HG03108 (cell line): ENCODE measurements around the gene ST8SIA2.

Experiments
- ATAC-seq: cut with Tn5 transposase; IDR thresholded peaks from one replicate; pipeline ENCODE4 v1.9.1; 2021; ENCODE audit warnings: moderate library complexity; ENCODE audit not compliant: unreplicated experiment

Gene ST8SIA2

DNA sequence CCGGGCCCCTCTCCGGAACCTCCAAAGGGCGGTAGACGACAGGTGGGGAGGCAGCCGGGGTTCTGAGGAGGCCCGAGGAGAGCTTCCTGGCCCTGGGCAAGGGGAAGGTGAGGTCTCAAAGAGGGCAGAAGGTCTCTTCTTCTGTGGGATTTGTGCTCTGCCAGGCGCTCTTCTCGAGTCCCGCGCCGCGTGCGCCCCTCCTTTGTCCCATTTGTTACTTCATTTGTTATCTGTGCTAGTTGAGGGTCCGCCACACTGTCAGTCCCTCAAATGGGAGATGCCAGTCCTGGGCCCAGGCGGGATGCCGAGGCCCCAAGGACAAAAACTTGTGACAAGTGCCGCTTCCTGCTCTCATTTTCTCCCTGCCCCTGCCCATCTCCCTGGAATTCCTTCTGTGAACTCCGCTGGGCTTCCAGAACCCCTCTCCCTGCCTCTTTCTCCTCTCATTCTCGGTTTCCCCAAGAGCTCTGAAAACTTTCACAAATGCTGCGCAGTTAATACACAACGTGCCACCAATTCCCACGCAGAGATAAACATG, 1.5 kb downstream of the ST8SIA2 start:
- ATAC-seq, result no peak

DNA sequence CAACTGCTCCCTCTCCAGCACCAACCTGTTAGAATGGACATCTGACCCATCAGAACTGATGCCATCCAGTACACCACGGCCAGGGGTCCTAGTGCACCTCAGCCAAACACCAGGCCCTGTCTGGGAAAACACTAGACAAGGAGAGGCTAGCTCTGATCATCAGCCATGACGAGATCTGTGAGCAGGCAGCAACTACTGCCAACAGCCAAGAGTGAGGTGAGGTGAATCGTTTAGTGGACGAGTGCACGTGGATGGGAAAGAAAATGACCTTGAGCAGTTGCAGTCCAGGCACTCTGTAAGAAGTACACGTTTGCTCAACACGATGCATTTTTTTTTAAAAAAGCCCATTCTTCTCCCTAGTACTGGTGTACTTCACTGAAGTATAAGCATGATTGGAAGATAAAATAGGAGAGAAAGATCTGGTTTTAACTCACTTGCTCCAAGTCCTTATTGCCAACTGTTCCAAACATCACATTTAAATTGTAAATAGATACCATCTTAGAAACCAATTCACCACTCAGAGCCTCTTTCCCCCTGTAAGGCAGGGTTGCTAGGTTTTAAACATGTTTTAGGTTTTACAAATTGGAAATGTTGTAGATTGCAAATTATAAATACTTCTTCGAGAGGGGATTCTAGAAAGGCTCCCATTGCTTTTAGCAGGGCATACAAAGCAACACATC, 5.7 kb downstream of the ST8SIA2 start:
- no peak for ATAC-seq

DNA sequence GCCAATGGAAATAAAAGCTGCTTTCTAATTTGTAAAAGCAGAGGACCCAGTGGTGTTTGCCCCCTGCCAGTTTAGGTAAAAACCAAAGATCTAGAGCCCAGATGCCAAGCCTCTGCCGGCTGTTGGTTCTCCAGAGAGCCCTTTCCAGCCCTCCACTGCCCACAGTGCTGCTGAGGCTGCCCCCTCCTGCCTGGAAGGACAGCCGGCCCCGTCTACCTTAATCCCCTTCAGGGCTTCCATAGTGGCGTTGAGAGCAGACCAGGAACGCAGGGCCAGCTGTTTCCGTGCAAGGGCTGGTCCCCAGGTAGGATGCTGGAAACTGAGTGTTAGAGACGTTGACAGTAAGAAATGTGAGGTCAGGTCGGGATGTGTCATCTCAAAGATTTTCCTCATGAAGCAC, 6.9 kb downstream of the ST8SIA2 start:
- ATAC-seq, result no peak

DNA sequence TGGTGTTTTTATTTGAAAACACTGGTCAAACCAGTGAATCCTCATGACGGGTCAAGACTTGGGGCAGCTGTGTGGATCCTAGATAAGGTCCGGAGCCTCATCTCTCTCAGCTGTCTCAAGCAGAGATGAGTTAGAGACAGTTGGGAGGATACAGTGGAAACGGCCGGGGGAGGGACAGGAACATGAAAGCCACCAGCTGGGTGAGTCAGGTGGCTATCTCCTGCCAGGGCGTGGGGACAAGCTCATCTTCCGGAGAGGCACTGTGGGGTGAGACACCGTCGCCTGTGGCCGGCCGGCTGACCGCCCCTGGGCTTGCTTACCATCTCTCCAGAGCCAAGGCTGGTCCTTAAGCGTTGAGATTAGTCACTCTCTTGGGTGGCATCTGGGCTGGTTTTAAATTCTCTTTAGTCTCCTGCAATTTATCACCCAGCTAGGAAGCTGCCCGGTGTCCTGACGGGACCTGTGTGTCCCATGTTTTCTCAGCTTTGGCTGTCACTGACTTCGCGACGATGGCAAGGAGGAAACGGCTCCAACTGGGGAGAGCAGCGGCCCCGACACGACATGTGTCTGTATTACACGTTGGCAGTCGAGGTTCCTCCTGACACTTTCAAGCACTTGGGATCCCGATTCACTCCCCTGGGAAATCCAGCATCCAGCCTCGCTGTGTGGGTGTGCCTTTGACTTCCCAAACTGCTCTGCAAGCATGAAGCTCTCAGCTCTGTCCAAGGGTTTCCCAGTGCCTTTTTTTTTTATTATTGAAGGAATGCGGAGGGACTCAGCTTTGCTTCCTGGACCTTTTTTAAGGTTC, 7.5 kb downstream of the ST8SIA2 start:
- no peak for ATAC-seq

DNA sequence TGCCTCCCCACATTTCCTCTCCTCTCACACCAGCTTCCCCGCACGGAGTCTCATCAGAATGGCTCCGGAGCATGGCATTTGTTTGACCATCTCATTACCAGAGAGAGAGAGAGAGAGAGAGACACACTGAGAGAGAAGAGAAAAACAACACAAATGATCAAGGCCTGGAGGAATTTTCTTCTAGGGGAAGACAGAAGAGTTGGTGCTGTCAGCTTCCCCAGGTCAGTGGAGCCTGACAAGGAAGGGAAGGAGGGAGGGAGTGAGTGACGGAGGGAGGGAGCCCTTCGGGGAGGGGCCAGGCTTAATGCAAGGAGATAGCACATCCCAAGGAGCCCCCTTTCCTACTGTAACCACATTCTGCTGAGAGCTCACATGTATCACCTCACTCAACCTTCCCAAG, 9.1 kb downstream of the ST8SIA2 start:
- no peak for ATAC-seq

DNA sequence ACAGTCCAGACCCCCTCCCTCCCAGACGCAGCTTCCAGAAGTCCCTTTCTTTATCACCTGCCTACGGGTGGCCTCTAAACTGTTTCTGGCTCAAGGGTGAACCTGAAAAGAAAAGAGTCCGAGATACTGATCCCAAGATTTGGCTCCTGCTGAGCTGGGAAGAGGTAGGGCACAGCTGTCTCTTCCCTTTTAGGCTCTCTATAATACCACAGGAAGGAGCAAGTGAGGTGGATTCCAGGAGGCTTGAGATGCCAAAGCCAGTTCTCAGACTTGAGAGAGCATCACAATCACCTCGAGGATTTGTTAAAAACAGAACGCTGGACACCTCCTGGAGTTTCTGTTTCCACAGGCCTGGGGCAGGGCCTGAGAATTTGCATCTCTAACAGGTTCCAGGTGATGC, 12.3 kb downstream of the ST8SIA2 start:
- ATAC-seq, result no peak

DNA sequence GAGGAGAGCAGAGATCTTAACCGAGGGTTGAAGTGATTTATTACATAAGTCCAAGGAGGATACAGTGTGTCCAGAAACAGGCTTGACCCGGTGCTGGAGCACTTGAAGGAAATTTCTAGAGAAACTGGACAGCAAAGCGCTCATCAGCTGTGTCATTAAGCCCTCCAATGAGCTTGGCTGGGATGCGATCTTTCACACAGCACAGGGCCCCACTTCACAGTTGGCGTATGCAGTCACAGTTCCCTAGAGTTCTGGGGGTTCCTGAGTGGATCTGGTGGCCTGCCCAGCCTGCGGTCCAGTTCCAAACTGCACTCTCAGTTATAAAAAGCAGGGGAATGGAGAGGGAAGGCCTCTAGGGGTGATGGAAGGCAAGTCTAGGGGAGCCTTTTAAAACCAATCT, 13.6 kb downstream of the ST8SIA2 start:
- no peak for ATAC-seq

DNA sequence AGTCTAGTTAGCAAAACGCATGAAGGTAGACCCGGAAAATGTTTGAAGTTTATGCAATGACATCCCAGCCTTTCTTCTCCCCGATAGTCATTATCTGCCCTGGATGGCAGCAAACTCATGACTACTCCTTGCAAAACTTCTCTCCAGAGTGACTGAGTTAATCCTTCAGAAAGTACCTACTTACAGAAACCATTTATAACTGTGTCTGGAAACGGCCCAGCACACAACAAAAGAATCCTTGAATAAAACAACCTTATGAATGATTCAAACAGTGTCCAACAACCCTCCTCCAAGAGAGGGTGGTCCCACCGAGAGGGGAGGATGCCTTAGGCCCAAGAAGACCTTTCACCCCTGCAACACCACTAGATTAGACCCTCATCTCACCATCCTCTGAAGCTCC, 14.2 kb downstream of the ST8SIA2 start:
- ATAC-seq, result no peak

DNA sequence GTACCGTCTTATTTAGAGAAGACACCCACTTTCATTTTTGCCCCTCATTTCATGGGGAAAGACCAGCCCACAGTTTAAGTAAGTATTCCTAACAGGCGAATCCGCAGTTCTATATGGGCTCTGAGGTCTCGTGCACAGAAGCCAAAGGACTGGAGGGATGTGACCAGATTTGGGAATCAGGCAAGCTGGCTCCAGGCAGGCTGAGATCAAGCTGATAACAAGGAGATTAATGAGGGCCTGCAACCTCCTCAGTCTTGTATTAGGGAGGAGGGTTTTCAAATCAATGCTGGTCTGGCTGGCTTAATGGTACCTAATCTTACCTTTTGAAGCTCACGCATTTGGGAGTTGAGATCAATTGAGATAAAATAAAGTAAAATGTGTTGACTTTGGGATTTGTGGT, 15.3 kb downstream of the ST8SIA2 start:
- ATAC-seq, result no peak

DNA sequence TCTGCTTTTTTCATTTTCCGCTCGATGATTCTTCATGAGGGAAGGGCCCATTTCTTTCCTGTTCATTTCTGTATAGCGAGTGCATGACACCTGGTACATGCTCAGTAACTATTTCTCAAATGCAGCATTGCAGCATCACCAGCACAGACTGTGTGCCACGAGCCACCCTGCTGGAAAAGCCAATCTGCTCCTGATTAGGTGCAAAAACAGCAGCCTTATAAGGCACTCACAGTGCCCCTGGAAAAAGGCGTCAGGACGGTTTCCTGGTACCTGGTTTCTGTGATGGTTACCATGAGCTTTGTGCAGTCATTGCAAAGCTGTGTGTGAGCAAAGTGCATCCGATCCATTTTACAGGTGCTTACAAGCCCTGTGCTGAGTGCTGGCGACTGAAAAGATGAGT, 15.8 kb downstream of the ST8SIA2 start:
- ATAC-seq, result no peak

DNA sequence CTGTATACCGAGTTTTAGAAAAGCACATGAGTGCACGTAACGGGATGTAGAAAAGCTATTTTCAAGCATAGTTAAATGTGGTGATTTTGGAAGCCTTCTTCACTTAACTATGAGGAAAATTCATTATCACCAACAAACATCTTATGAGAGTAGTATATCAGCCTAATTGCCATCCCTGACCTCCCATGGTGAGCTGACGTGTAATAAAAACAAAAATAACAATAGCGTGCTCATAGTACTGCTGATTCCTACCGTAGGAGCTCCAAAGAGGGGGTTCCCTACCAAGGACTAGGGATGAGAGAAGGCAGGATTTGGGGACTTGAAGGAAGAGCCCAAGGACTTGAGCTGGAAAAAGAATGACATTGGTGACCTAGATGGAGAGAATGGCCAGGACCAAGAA, 16.9 kb downstream of the ST8SIA2 start:
- no peak for ATAC-seq

DNA sequence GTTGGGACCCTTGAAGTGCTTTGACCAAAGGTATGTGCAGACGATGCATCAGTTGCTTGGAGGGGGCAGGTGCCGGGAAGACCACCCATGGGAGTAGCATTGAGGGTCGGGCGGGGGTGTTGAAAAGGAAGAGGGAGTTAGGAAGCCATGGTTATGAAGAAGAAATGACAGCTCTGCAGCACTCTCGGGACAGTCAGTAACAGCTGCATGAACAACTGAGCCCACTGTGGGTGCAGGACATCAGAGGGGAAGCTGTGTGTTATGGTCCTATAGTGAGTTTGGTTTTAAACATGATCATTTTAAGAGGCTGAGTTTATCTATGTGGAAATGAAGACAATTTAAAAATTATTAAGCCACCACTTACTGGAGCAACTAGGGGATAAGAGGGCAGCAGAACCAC, 17.6 kb downstream of the ST8SIA2 start:
- ATAC-seq, result no peak

DNA sequence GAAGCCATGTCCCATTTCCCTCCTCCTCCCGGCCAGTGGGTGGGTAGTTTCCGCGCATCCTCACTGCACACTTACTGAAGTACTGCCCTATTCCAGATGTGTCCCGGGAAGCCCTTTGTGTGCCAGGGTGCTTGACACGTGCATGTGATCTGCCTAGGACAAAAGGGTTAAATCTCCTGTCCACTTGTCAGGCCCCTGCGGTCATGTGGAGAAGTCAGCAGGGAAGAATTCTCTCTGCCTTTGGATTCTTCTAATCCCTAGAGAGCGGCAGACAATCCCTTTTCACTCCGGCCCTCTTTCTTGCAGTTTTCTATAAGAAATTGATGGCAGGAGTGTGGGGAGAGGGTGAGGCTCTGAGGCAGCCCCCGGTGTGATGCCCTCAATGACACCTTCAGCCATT, 19.8 kb downstream of the ST8SIA2 start:
- no peak for ATAC-seq

DNA sequence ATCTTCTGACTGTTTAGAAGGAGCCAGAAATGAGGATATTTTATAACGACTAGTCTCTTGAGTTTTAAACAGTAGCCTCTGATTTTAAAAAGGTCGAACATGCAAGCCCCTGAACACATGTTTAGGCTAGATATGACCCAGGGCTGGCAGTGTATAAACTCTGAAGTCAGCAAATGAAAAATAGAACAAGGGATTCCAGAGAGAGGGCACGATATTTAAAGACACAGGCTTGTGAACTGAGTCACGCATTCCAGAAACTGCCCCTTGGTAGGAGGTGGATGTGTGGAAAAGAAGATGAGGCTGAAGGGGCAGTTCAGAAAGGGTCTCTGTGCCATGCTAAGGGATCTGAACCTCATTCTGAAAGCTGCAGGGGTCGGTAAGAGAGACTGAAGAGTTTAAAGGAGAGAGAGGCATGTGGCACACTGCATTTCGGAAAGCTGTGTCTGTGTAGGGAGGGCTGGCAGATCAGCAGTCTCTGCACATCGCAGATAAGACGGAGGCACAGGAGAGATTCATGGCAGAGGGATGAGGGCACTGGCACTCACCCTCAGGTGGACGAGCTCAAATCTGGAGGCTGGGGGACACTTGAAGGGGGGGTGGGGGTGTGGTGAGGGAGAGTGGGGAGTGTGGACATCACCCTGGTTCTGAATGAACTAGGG, 22.1 kb downstream of the ST8SIA2 start:
- no peak for ATAC-seq

DNA sequence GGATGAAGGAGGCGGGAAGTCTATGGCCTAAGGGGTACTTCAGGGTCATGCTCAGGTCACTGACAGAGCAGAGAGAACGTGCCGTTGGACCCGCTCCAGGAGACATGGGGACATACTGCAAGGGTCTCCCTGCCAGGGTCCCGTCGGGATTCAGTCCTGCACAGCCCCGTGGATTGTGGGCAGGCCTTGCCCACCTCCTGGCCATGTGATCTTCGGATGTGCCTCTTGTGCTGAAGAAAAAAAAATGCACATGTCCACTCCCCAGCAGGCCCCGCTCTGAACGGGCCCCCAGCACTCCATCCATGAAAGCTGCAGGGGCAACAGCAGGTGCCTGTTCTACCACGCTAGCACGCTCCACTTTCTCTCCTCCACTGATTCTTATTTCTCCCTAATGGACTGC, 22.9 kb downstream of the ST8SIA2 start:
- ATAC-seq, result no peak

DNA sequence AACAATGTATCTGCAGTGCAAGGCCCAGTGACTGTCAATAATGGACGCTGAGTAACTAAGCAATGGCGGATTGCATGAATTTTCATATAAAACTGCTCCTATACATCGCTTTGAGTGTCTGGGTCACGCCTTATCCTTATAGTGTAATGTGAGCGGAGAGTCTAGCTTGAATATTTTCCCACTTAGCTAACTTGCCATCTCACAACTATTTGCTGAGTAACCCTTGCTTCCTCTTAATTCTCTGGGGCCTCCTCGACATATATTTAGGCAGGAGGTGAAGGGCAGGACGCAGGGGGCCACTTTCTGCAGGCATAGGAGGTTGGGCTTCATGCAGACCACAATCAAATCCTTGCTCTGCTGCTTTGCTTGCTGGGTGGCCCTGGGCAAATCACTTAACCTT, 24.0 kb downstream of the ST8SIA2 start:
- no peak for ATAC-seq

DNA sequence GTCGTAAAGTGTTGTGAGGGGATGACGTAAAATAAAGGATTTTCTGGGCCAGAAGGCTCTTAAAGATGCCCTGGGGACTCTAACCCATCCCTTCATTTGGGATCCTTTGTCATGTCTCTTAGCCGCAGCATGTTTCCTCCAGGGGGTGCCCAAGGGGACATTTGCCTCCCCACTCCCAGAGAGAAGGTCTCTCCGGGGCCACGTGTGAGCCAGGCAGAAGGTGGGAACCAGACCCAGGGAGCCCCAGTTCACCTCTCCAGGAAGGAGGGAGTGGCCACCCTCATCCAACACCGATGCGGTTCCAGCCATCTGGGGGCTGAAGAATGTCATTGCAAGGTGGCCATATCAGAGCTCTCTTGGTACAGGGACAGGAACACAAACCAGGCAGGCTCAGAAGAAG, 25.2 kb downstream of the ST8SIA2 start:
- no peak for ATAC-seq

DNA sequence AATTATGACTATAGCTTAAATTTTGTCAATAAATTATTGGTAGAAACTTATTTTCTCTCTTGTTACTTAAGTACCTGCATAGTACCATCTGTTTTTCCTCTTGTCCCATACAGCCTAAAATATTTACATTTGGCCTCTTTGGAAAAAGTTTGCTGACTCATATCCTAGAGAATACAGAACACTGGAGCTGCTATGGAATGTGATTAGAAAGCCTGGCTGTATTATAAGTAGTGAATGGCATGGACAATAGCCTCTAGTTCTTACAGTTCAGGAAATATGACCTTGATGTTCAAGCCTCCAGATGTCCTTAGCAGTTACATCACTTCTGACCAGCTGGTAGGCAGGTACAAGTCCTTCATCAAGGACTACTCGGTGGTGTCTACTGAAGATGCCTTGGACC, 28.3 kb downstream of the ST8SIA2 start:
- ATAC-seq, result no peak

DNA sequence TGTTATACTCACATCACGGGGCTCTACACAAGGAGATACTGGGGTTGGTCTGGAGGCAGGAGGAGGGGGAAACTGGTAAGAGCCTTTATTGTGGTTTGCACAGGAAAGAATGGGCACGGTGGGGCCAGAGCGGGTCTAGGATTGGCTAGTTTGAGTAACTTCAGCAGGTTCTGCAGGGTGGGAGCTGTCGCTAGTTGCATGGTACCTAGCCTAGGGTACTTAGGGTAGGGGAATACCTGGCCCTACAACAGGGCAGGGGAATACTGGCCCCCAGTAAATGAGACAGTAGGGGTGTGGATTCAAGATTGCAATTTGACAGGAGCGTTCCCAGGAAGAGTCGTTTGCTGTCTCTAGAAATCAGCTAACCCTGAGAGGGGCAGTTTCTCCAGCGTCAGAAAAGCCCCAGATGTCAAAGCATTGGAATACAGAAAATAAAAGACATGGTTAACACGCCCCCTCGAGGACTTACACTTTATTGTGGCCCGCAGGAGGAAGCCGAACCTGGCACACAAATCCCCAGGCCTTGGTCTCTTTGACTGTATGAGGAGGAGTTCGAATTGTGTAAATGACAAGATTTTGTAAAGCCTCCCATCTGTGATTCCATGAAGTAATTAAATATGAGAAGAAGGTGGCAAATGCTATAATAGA, 32.0 kb downstream of the ST8SIA2 start:
- ATAC-seq, result no peak

DNA sequence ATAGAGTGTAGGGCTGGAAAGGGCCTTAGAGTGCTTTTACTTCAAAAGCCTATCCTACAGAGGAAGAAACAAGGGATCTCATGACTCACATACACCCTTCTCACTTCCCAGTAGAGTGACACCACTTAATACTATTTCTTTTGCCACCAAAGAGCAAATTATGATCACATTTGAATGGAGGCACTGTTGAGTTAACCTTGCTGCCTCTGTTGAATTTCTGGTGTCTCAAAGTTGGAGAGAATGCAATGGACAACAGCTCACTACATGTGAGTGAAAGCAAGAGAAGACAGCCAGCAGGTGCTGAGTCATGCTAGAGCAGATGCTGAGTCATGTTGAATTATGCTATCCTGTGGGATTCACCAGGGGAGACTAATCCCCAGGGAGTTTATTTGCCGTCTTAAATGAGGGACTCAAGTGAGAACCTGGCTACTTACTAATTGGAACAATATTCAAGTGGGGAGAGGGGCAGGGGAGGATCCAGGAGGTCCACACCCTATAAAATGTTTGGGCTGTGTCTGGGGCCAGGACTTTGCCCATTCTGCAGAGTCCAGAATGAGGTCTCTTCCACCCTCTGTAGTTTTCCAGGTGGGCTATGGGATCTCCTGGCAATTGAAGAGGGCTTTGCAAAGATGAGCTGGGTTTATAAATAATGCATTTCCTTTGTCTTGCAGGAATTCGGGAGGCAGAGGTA, 35.8 kb downstream of the ST8SIA2 start:
- ATAC-seq, result no peak

DNA sequence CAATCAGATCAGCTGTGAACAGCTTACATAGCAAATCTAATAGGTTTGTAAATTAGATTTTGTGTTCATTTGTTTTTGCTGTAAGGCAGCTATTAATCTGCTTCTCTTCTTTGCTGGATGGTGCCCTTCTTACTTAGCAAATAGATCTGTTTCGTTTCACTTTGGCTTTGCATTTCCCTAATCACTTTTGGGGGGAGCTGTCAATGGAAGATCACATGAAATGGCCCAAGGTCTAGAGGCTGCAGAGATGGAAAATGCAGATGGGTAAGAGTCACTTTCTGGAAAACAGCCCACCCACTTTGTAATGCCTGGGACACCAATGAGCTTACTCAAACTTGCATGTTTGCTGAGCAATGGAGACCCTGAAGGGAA, 36.4 kb downstream of the ST8SIA2 start:
- no peak for ATAC-seq
